ENCODE results near the gene IER5L.

Gene IER5L

DNA sequence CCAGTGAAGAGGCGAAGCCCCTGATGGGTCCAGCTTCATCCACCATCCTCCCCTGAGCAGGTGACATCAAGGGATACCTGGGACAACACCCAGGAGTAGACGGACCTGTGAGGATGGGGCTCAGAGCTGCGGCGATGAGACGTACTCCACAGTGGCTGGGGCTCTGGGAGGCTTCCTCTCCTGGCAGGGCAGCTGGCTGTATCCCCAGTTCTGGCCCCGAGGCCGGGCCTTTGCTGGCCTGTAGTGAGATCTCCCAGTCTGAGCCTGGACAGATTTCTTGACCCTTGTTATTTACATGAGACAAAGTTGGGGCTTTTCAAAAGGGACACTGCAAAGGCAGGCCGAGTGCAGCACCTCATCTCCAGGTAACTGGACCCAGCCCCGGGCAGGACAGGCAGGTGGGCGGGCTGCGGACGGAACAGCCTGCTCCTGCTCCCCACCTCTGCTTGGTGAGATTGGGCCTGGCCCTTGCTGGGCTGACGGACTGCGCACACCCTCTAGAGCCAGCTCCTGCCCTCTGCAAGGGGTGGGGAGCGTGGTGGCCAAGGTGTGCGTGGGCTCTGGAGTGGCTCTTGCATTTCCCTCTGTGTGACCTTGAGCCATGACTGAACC, 23.1 kb downstream of the IER5L start:
- H3K9ac ChIP-seq (ENCODE audit: low read depth, low read length) = no peak overlapping the region
- H3K4me1 ChIP-seq (ENCODE audit: insufficient read depth, low read length) = no peaks in the 10 kb centered on the region
- H3K36me3 ChIP-seq (ENCODE audit: insufficient read depth, low read length) = no peaks in the 10 kb centered on the region
- H3K4me3 ChIP-seq (ENCODE audit: low read depth in 1 of 2, low read length in 2 of 2) = no peak overlapping the region
- DNase-seq (no peak), ATAC-seq (ENCODE audit: insufficient read depth, low read depth) (no peak)
- no peaks in the 10 kb centered on the region for H3K27me3 ChIP-seq (ENCODE audit: insufficient read depth, low read length, poor library complexity)
- no peaks in the 10 kb centered on the region for H3K9me3 ChIP-seq (ENCODE audit: insufficient read depth, low read length, severe bottlenecking)
- H3K4me2 ChIP-seq (ENCODE audit: insufficient read depth, low read length) = no peak overlapping the region
- no peak overlapping the region for H3K27ac ChIP-seq (ENCODE audit: low read length)
- no peaks in the 10 kb centered on the region for H4K20me1 ChIP-seq (ENCODE audit: insufficient read depth, low read length)
- TF ChIP-seq EZH2 (IDR thresholded peaks at IDR 0.05; ENCODE audit: borderline replicate concordance, low read depth, low read length, severe bottlenecking) = no peak
- TF ChIP-seq, protein P1, sequence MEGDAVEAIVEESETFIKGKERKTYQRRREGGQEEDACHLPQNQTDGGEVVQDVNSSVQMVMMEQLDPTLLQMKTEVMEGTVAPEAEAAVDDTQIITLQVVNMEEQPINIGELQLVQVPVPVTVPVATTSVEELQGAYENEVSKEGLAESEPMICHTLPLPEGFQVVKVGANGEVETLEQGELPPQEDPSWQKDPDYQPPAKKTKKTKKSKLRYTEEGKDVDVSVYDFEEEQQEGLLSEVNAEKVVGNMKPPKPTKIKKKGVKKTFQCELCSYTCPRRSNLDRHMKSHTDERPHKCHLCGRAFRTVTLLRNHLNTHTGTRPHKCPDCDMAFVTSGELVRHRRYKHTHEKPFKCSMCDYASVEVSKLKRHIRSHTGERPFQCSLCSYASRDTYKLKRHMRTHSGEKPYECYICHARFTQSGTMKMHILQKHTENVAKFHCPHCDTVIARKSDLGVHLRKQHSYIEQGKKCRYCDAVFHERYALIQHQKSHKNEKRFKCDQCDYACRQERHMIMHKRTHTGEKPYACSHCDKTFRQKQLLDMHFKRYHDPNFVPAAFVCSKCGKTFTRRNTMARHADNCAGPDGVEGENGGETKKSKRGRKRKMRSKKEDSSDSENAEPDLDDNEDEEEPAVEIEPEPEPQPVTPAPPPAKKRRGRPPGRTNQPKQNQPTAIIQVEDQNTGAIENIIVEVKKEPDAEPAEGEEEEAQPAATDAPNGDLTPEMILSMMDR (IDR thresholded peaks at IDR 0.05; ENCODE audit: borderline replicate concordance, extremely low read depth, low read length, poor library complexity, severe bottlenecking) = no peak
- H3K79me2 ChIP-seq (ENCODE audit: insufficient read depth, low read length) = no peaks in the 10 kb centered on the region
- H2AFZ ChIP-seq (ENCODE audit: low read depth, low read length) = no peak overlapping the region

DNA sequence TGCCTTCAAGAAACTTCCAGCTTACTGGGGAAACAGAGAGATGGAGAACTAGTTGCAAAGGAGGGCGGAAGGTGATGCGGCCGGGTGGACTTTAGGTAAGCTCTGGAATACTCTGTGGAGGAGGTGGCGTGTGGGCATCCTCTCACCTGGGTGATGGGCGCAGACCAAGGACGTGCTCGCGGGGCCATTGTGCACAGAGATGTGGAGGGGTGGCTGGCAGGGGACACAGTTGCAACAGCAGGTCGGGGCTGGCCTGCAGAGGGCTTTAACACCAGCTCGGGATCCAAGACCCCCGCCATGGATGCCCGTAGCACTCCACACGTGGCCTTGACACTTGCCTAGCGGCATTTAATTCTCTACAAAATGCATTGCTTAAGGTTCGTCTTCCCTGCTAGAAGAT, 26.6 kb downstream of the IER5L start:
- H3K9me3 ChIP-seq (ENCODE audit: insufficient read depth, low read length, severe bottlenecking) = no peaks in the 10 kb centered on the region
- no peak overlapping the region for H3K4me2 ChIP-seq (ENCODE audit: insufficient read depth, low read length)
- H3K79me2 ChIP-seq (ENCODE audit: insufficient read depth, low read length) = no peaks in the 10 kb centered on the region
- ATAC-seq (ENCODE audit: insufficient read depth, low read depth) (no peak), DNase-seq (no peak)
- H3K27me3 ChIP-seq (ENCODE audit: insufficient read depth, low read length, poor library complexity) = no peaks in the 10 kb centered on the region
- H3K27ac ChIP-seq (ENCODE audit: low read length) = no peak overlapping the region
- H3K9ac ChIP-seq (ENCODE audit: low read depth, low read length) = no peak overlapping the region
- no peak for TF ChIP-seq EZH2 (IDR thresholded peaks at IDR 0.05; ENCODE audit: borderline replicate concordance, low read depth, low read length, severe bottlenecking)
- TF ChIP-seq, protein P1 (IDR thresholded peaks at IDR 0.05; ENCODE audit: borderline replicate concordance, extremely low read depth, low read length, poor library complexity, severe bottlenecking) = no peak
- peaks cover 21% of the 10 kb centered on the region for H3K36me3 ChIP-seq (ENCODE audit: insufficient read depth, low read length)
- H3K4me3 ChIP-seq (ENCODE audit: low read depth in 1 of 2, low read length in 2 of 2) = no peak overlapping the region
- no peaks in the 10 kb centered on the region; the same call in 1 of the 2 replicates for H4K20me1 ChIP-seq (ENCODE audit: insufficient read depth, low read length)
- no peak overlapping the region for H2AFZ ChIP-seq (ENCODE audit: low read depth, low read length)
- H3K4me1 ChIP-seq (ENCODE audit: insufficient read depth, low read length) = no peaks in the 10 kb centered on the region

DNA sequence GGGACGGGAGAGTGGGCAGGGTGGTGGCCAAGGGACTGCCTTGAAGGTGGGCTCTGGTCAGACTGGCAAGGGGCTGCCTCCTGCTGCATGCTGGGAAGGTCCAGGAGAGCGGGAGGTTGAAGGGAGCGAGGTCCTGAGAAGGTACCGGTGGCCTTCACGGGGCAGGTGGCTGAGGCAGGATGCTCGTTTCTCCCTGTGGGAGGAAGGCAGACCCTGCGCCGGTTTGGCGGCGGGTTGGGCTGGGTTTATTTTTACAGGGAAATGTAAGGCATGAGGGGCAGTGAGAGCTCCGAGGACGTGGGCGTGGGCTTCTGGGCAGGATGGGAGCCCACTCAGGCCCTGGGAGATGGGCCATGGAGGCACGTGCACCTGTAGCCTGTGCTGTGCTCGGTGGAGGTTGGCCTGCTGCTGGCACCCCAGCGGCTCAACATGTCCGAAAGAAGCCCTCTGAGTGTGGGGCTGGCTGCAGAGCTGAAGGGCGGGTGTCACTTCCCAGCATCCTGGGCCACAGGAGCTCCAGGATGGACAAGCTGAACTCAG, 27.3 kb downstream of the IER5L start:
- no peak overlapping the region for H3K4me2 ChIP-seq (ENCODE audit: insufficient read depth, low read length)
- no peaks in the 10 kb centered on the region for H3K9me3 ChIP-seq (ENCODE audit: insufficient read depth, low read length, severe bottlenecking)
- H3K4me3 ChIP-seq (ENCODE audit: low read depth in 1 of 2, low read length in 2 of 2) = no peak overlapping the region
- no peaks in the 10 kb centered on the region; the same call in 1 of the 2 replicates for H4K20me1 ChIP-seq (ENCODE audit: insufficient read depth, low read length)
- H3K79me2 ChIP-seq (ENCODE audit: insufficient read depth, low read length) = no peaks in the 10 kb centered on the region
- TF ChIP-seq EZH2 (IDR thresholded peaks at IDR 0.05; ENCODE audit: borderline replicate concordance, low read depth, low read length, severe bottlenecking) = no peak
- TF ChIP-seq, protein P1 (IDR thresholded peaks at IDR 0.05; ENCODE audit: borderline replicate concordance, extremely low read depth, low read length, poor library complexity, severe bottlenecking) = no peak
- H3K27ac ChIP-seq (ENCODE audit: low read length) = no peak overlapping the region
- H3K36me3 ChIP-seq (ENCODE audit: insufficient read depth, low read length) = peaks cover 27% of the 10 kb centered on the region
- no peaks in the 10 kb centered on the region for H3K4me1 ChIP-seq (ENCODE audit: insufficient read depth, low read length)
- ATAC-seq (ENCODE audit: insufficient read depth, low read depth) (no peak), DNase-seq (no peak)
- no peak overlapping the region for H3K9ac ChIP-seq (ENCODE audit: low read depth, low read length)
- no peak overlapping the region for H2AFZ ChIP-seq (ENCODE audit: low read depth, low read length)
- H3K27me3 ChIP-seq (ENCODE audit: insufficient read depth, low read length, poor library complexity) = no peaks in the 10 kb centered on the region

Measured in DND-41 (cell line).